Kidney (tissue), 14 donors: ENCODE data around the gene MAPKBP1. TPM values are rescaled to one million over a fixed set of nuclear protein-coding genes. Genes with fewer than 3 reads are reported as not detected.

Experiments used
- DNase-seq, 5 donors: peaks; one replicate each; pipeline ENCODE4 v3.0.0-alpha.2; 2013 to 2020
- FAIRE-seq: peaks from 2 replicates; lab custom pipeline; 2012; peaks lifted over from hg19 to GRCh38; lab: Jason Lieb, UNC
- H3K27ac ChIP-seq, 2 donors: one replicate each; pipeline ENCODE4 v1.7.0; 2013; ENCODE audit warnings: low read depth in 2 of 2, low read length in 2 of 2, inconsistent platforms in 1 of 2
- H3K27me3 ChIP-seq: one replicate; pipeline ENCODE4 v1.7.1; 2013; ENCODE audit warnings: low read length, inconsistent platforms; ENCODE audit not compliant: control insufficient read depth, insufficient read depth
- H3K36me3 ChIP-seq, 3 donors: one replicate each; pipeline versions ENCODE4 v1.7.0 to v1.7.1; 2013; ENCODE audit warnings: low read length in 3 of 3, control low read depth in 1 of 3, inconsistent platforms in 1 of 3; ENCODE audit not compliant: insufficient read depth in 3 of 3, control insufficient read depth in 2 of 3
- H3K4me1 ChIP-seq, 3 donors: one replicate each; pipeline versions ENCODE4 v1.7.0 to v1.7.1; 2013; ENCODE audit warnings: low read length in 3 of 3, inconsistent platforms in 1 of 3, low read depth in 1 of 3; ENCODE audit not compliant: control insufficient read depth in 2 of 3, insufficient read depth in 2 of 3
- H3K4me3 ChIP-seq, 3 donors: one replicate each; pipeline versions ENCODE4 v1.7.0 to v1.8.1; 2013; ENCODE audit warnings: low read length in 3 of 3, control low read depth in 1 of 3, inconsistent platforms in 1 of 3
- H3K9ac ChIP-seq, 3 donors: one replicate each; pipeline versions ENCODE4 v1.7.0 to v1.7.1; 2013; ENCODE audit warnings: low read length in 3 of 3, control low read depth in 1 of 3, inconsistent platforms in 1 of 3
- H3K9me3 ChIP-seq, 3 donors: one replicate each; pipeline versions ENCODE4 v1.7.0 to v1.7.1; 2013; ENCODE audit warnings: low read length in 3 of 3, control low read depth in 1 of 3, inconsistent platforms in 1 of 3; ENCODE audit not compliant: control insufficient read depth in 2 of 3, insufficient read depth in 1 of 3
- intact Hi-C: fragments of 100-400 bp; cut with DNase I; formaldehyde crosslinking; loops from one replicate; pipeline ENCODE4 v1.11.1; 2022
- polyA plus RNA-seq: library from polyadenylated mRNA; stranded (reverse); fragments of 350-450 nt; fragmentation: Illumina TruSeq; extraction: RNeasy Lipid Tissue Mini Kit (QIAGEN cat#74804); gene quantifications from one replicate; pipeline ENCODE4 v1.2.3, GENCODE V29; 2014; ENCODE audit warnings: low read depth, low replicate concordance; ENCODE audit not compliant: insufficient read depth
- total RNA-seq: library from RNA; stranded (reverse); fragmentation: NEBNext Ultra II Directional; extraction: Animal tissue kit (Norgen Biotek cat#: 25700); gene quantifications from one replicate; pipeline ENCODE4 v1.2.1, GENCODE V29; 2021
- TF ChIP-seq, protein P1 (sequence below): IDR thresholded peaks from 3 replicates; pipeline ENCODE4 v1.5.1; 2012; ENCODE audit warnings: mild to moderate bottlenecking, moderate library complexity, borderline replicate concordance; ENCODE audit not compliant: insufficient read depth; ENCODE audit errors: extremely low read depth
- donor health status: control.
- donor health status: control.
- donor health status: control.
- donor health status: control.
- donor health status: control.
- donor health status: DM: yes; HTN: yes; CAD: no.
- donor health status: Normal renal cell carcinoma (clear cell type).

MAPKBP1 gene
- total and polyA plus RNA-seq, 2 donors from 2014 or later, result 3.7 to 28.6 TPM

DNA sequence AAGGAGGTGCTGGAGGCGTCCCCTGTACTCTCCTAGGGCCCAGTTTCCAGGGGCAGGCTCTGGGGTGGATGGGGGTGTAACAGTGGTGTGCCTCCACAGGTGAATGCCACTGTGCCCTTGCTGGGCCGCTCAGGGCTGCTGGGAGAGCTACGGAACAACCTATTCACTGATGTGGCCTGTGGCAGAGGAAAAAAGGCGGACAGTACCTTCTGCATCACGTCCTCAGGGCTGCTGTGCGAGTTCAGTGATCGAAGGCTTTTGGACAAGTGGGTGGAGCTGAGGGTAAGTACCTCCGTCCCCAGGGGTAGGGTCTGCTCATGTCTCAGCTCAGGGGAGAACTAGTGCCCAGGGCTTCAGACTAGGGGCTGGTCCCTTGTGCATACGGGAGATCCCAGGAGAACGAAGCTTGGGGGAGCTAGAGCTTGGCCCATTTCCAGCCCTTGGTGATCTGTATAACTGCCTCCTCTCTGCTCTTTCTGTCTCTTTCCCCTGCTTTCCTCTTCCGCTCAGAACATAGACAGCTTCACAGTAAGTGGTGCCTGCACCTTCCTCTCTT is 38.6 kb downstream of the MAPKBP1 start:
- intact Hi-C loops, result loop anchor here (5.0 kb wide), 1 partner anchor 41 kb away; the partner anchor contains the start of gene MAPKBP1
- no peak for FAIRE-seq
- peaks cover 0 to 17% (median 12%) of the 10 kb centered on the region in 3 donors for H3K36me3 ChIP-seq

DNA sequence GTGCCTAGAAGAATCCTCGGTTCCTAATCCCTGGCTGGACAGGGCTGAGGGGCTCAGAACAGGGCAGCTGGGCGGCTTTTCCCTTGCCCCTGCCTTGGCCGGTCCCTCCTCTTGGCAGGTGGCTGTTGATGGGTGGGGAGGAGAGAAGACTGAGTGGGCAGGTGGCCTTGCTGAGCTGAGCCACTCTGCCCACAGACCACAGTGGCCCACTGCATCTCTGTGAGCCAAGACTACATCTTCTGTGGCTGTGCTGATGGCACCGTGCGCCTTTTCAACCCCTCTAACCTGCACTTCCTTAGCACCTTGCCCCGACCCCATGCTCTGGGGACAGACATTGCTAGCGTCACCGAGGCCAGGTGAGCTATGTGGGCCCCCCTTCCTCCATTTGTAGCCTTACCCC is 39.1 kb downstream of the MAPKBP1 start:
- no peaks in the 10 kb centered on the region for H3K4me1 ChIP-seq
- no peak for FAIRE-seq
- H3K4me3 ChIP-seq, result no peak overlapping the region
- no peaks in the 10 kb centered on the region for H3K27me3 ChIP-seq
- H3K36me3 ChIP-seq, result peaks cover 0 to 20% (median 17%) of the 10 kb centered on the region in 3 donors
- TF ChIP-seq, protein P1, sequence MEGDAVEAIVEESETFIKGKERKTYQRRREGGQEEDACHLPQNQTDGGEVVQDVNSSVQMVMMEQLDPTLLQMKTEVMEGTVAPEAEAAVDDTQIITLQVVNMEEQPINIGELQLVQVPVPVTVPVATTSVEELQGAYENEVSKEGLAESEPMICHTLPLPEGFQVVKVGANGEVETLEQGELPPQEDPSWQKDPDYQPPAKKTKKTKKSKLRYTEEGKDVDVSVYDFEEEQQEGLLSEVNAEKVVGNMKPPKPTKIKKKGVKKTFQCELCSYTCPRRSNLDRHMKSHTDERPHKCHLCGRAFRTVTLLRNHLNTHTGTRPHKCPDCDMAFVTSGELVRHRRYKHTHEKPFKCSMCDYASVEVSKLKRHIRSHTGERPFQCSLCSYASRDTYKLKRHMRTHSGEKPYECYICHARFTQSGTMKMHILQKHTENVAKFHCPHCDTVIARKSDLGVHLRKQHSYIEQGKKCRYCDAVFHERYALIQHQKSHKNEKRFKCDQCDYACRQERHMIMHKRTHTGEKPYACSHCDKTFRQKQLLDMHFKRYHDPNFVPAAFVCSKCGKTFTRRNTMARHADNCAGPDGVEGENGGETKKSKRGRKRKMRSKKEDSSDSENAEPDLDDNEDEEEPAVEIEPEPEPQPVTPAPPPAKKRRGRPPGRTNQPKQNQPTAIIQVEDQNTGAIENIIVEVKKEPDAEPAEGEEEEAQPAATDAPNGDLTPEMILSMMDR, result no peak
- intact Hi-C loops, result loop anchor here (5.0 kb wide), 1 partner anchor 41 kb away; the partner anchor contains the start of gene MAPKBP1
- no peaks in the 10 kb centered on the region for H3K9me3 ChIP-seq
- H3K9ac ChIP-seq, result no peak overlapping the region
- DNase-seq, result no peak
- H3K27ac ChIP-seq, result no peak overlapping the region

More for the DNA sequence above, 38.6 kb downstream of the MAPKBP1 start:
- H3K4me3 ChIP-seq, result no peak overlapping the region
- no peaks in the 10 kb centered on the region for H3K27me3 ChIP-seq
- H3K9ac ChIP-seq, result no peak overlapping the region
- no peaks in the 10 kb centered on the region for H3K4me1 ChIP-seq
- H3K27ac ChIP-seq, result no peak overlapping the region
- no peaks in the 10 kb centered on the region for H3K9me3 ChIP-seq
- TF ChIP-seq, protein P1, result no peak
- no peak for DNase-seq

DNA sequence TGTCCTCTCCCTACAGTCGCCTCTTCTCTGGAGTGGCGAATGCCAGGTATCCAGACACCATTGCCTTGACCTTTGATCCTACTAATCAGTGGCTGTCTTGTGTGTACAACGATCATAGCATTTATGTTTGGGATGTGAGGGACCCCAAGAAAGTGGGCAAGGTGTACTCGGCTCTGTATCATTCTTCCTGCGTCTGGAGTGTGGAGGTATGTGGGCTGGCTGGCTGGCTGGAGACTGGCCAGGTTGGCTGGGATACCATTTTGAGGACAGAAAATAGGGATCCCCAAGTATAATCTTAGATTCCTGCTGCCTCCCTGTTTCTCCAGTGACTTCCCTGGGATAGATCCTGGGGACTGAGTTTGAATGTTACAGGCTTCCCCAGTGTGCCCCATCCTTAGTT is 40.2 kb downstream of the MAPKBP1 start:
- Histone ChIP-seq H3K4me3 (no peak overlapping the region), H3K4me1 (no peaks in the 10 kb centered on the region), H3K36me3 (peaks cover 2 to 26% (median 24%) of the 10 kb centered on the region in 3 donors), H3K27ac (no peak overlapping the region), H3K27me3 (no peaks in the 10 kb centered on the region), H3K9me3 (no peaks in the 10 kb centered on the region), H3K9ac (no peak overlapping the region)
- DNase-seq, result no peak
- no peak for FAIRE-seq
- TF ChIP-seq, protein P1, result no peak
- intact Hi-C loops, result loop anchor here (5.0 kb wide), 1 partner anchor 42 kb away; the partner anchor contains the start of gene MAPKBP1
